G401.6 (cell line): Measurements from ENCODE around the gene COPS7A.

Source experiments
- FAIRE-seq: peaks from 2 replicates; lab custom pipeline; 2012; peaks lifted over from hg19 to GRCh38; lab: Jason Lieb, UNC

COPS7A gene

GRCh38 chr12:6751767-6752166, 27.9 kb downstream of the COPS7A start:
- FAIRE-seq: no peak

GRCh38 chr12:6752167-6752920, 28.5 kb downstream of the COPS7A start:
- FAIRE-seq: no peak

- peak; percentile 98 for FAIRE-seq
Observed at GRCh38 chr12:6752921-6753771, 29.3 kb downstream of the COPS7A start, which contains the start of gene MLF2. Gene MLF2 (minus strand): TSS chr12:6753141. CDS start chr12:6752334, 807 bp downstream.

GRCh38 chr12:6753772-6754356, 30.0 kb downstream of the COPS7A start:
- no peak for FAIRE-seq

GRCh38 chr12:6754411-6754810, 30.6 kb downstream of the COPS7A start:
- no peak for FAIRE-seq

GRCh38 chr12:6757028-6757690, 33.3 kb downstream of the COPS7A start:
- FAIRE-seq: no peak

GRCh38 chr12:6758506-6759095, 34.8 kb downstream of the COPS7A start:
- no peak for FAIRE-seq

GRCh38 chr12:6759741-6760140, 35.9 kb downstream of the COPS7A start:
- no peak for FAIRE-seq

GRCh38 chr12:6763380-6763779, 39.5 kb downstream of the COPS7A start:
- FAIRE-seq: no peak

GRCh38 chr12:6764011-6764828, 40.4 kb downstream of the COPS7A start:
- peak; percentile 100 for FAIRE-seq

GRCh38 chr12:6765048-6765633, 41.3 kb downstream of the COPS7A start:
- no peak for FAIRE-seq

- FAIRE-seq: peak; percentile 92
Observed at GRCh38 chr12:6765634-6766581, 42.1 kb downstream of the COPS7A start, which contains the start of gene PTMS. Gene PTMS (plus strand): TSS chr12:6766363. CDS start chr12:6766706, 343 bp downstream.

GRCh38 chr12:6766651-6767349, 43.0 kb downstream of the COPS7A start:
- FAIRE-seq: no peak

GRCh38 chr12:6767353-6768319, 43.8 kb downstream of the COPS7A start:
- no peak for FAIRE-seq

- no peak for FAIRE-seq
Observed at GRCh38 chr12:6768437-6768914, 44.6 kb downstream of the COPS7A start.

GRCh38 chr12:6768990-6769389, 45.1 kb downstream of the COPS7A start:
- peak; percentile 23 for FAIRE-seq

GRCh38 chr12:6769666-6770065, 45.8 kb downstream of the COPS7A start:
- FAIRE-seq: no peak
